ENCODE results near the gene INTS4. TPM values are rescaled to one million over a fixed set of nuclear protein-coding genes. Genes with fewer than 3 reads are reported as not detected.
A peak's percentile ranks its signal among the peaks of the same experiment; 100 is the strongest.
"Not testable (repeated sequence)": the region's sequence is repeated elsewhere in the genome, so short reads cannot be mapped to it uniquely, and the experiment has no call there.

The INTS4 gene
- total RNA-seq, 1 donor from 2014 or later: 38.7 TPM

GRCh38 chr11:78022397-78023396, 28.2 kb upstream of the INTS4 start, which contains the start of gene KCTD14:
Gene KCTD14, minus strand, starts transcription at chr11:78023276. Its CDS starts 27 bp downstream, at chr11:78023249.
- peak; percentile 62 for DNase-seq (ENCODE audit: low spot score)

DNA sequence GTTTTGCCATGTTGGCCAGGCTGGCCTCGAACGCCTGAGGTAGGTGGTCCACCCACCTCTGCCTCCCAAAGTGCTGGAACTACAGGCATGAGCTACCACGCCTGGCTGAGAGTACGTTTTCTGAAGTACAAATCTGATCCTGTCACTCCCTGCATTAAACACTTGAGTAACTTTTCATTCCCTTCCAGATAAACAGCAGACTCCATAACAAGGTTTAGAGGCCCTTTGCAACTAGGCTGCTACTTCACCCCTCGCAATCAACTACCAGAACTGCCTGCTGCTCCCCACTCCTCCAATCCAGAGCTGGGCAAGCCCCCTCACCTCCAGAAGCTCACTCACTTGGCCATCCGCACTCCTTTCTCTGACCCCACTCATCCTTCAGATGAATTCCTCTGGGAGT, 27.1 kb upstream of the INTS4 start:
- no peak for DNase-seq (ENCODE audit: low spot score)

GRCh38 chr11:78020246-78020645, 25.8 kb upstream of the INTS4 start:
- no peak for DNase-seq (ENCODE audit: low spot score)

DNA sequence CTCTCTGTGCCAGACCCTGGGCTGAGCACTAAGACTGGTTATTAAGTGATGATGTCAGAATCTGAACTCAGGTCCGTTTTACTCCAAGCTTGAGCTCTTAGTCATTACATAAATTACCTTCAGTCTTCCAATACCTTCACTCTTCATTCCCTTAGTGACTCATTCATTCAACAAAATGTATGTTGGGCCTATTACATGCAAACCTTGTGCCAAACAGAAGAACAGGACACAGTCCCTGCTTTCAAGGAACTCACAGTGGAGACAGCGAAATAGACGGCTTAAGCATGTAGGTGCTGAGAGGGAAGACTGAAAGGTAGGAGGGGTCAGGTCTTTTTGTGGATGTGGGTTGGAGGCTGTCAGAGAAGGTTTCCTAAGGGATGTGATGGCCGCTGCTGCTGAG, 25.3 kb upstream of the INTS4 start:
- no peak for DNase-seq (ENCODE audit: low spot score)

GRCh38 chr11:78015878-78016277, 21.4 kb upstream of the INTS4 start:
- no peak for DNase-seq (ENCODE audit: low spot score)

DNA sequence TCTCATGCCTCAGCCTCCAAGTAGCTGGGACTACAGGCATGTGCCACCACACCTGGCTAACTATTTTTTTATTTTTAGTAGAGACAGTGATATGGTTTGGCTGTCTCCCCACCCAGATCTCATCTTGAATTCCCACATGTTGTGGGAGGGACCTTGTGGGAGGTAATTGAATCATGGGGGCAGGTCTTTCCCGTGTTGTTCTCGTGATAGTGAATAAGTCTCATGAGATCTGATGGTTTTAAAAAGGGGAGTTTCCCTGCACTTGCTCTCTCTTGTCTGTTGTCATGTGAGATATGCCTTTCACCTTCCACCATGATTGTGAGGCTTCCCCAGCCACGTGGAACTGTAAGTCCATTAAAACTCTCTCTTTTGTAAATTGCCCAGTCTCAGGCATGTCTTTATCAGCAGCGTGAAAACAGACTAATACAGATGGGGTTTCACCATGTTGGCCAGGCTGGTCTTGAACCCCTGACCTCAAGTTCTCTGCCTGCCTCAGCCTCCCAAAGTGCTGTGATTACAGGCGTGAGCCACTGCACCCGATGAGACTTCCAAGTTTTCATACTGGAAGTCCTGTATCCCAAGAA, 20.6 kb upstream of the INTS4 start:
- DNase-seq (ENCODE audit: low spot score): not testable (repeated sequence)

DNA sequence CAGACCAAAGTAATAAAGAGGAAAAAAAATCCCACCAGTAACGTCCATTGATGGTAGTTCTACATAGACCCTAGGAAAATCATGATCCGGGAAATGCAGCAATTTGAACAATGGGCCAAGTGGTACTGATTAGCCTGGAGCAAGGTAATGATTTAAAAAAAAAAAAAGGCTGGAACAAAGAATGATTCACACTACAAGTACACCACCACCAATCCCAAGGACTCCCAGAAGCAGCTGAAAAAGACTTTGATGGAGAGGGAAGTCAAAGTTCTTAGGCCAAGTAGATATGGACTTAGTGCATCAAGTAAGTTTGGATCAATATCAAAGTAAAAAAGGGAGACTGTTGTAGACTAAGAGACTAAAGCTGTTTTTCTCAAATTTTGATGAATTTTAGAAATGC, 16.8 kb upstream of the INTS4 start:
- no peak for DNase-seq (ENCODE audit: low spot score)

- DNase-seq (ENCODE audit: low spot score): no peak
Measured at GRCh38 chr11:78010755-78011154, 16.3 kb upstream of the INTS4 start.

- DNase-seq (ENCODE audit: low spot score): no peak
Measured at GRCh38 chr11:78010304-78010703, 15.8 kb upstream of the INTS4 start.

GRCh38 chr11:78009062-78009461, 14.6 kb upstream of the INTS4 start:
- no peak for DNase-seq (ENCODE audit: low spot score)

DNA sequence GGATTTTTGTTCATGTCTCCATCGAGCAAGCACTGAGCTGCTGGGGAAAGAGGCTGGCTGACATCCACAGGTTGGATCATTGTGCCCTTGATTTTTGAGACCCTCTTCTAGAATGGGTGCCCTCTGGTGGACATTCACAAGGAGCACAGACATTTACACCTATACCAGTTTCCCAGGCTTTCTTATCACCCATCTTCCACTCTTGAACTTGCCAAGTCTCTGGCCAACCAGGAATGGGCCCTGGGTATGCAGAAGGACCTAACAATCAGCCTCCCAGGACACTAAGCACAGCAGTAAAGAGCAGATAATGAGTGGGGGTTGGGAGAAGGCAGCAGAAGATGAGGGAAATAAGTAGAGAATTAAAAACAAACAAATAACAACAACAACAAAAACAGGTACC, 5.7 kb upstream of the INTS4 start:
- DNase-seq (ENCODE audit: low spot score): no peak

- DNase-seq (ENCODE audit: low spot score): no peak
Measured at GRCh38 chr11:77999446-78000030, 5.1 kb upstream of the INTS4 start.

DNA sequence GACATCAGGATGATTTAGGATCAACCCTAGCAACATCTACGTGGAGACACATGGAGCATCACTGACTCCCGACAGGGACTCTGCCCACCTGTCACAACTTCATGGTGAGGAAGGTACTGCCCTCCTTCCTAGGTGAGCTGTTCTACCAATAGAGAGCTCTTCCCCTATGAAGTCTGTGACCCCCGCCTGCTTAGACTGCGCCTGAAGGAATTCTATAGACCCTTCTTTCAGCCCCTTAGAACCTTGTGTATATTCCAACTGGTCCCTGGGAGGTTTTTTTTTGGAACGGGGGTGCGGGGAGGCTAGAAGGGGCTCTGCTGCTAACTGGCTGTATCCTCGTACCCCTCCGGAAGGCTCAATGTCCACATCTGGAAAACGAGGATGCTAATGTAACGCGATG, 566 bp downstream of the INTS4 start:
- DNase-seq (ENCODE audit: low spot score): no peak

DNA sequence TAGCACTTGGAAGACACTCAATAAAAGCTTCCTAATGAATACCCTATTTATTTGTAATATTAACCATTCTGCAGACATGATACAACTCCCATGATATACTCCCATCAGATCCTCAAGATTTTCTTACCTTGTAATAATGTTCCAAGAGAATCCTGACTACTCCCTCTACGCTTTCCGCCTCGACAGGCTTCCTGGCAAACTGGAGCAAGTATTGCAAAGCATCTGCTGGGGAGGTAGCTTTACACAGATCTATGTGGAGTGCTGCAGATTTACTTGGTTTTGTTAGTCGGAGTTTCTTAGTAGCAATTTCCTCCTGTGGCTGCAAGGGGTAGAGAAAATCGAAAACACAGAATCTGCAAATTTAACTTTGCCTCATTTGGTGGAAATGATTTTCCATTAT, 3.5 kb downstream of the INTS4 start:
- no peak for DNase-seq (ENCODE audit: low spot score)

- not testable (repeated sequence) for DNase-seq (ENCODE audit: low spot score)
Measured at GRCh38 chr11:77986456-77986855, 8.0 kb downstream of the INTS4 start.

DNA sequence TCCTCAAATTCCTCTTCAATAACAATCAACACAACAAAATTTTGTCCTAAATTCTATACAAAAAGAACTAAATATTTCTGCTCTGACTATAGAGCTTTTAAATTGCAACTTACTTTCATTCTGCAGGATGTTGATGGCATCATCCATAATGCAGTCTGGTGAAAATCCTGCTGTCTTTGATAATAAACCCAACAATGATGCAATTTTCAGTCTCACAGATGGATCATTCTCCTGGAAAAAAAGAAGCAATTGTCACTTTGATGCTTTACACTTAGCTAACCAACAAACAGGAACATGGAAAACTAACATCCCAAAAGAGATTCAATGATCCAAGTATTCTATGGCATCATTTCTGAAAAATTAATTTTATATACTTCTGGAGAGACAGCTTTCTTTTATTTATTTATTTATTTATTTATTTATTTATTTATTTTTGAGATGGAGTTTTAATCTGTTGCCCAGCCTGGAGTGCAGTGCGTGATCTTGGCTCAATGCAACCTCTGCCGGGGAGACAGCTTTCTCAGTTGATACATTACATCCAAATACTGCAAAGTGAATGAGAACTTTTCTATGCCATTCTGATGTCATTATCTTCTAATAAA, 13.0 kb downstream of the INTS4 start:
- DNase-seq (ENCODE audit: low spot score): no peak

DNA sequence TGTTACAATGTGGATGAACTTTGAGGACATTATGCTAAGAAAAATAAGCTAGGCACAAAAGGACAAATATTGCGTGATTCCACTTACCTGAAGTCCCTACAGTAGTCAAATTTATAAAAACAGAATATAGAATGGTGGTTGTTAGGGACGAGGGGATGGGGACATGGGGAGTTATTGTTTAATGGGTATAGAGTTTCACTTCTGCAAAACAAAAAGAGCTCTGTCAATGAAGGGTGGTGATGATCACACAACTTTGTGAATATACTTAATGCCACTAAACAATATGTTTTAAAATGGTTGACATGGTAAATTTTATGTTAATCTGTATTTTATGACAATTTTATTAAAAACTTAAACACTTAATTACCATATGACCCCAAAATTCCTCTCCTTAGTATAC, 26.1 kb downstream of the INTS4 start:
- DNase-seq (ENCODE audit: low spot score): no peak

DNA sequence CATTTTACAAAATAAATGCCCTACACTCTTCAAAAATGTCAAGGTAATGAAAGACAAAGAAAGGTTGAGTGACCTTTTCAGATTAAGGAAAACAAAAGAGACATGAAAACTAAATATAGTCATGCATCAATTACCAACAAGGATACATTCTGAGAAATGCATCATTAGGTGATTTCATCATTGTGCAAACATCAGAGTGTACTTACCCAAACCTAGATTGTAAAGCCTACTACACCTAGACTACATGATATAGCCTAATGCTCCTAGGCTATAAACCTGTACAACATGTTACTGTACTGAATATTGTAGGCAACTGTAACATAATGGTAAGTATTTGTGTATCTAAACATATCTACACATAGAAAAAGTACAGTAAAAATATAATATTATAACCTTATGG, 26.7 kb downstream of the INTS4 start:
- no peak for DNase-seq (ENCODE audit: low spot score)

DNA sequence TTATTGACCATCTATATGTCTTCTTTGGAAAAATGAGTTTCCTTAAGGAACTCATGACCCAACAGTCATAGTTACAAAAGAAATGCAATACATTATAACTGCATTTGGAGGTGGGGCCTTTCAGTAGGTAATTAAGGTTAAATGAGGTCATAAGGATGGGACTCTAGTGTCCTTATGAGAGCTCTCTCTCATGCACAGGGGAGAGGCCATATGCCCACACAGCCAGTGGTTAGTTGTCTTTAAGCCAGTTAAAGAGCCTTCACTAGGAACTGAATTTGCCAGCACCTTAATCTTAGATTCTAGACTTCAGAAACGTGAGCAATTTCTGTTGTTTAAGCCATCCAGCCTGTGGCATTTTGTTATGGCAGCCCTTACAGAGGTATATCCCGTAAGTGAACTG, 27.3 kb downstream of the INTS4 start:
- DNase-seq (ENCODE audit: low spot score): no peak

DNA sequence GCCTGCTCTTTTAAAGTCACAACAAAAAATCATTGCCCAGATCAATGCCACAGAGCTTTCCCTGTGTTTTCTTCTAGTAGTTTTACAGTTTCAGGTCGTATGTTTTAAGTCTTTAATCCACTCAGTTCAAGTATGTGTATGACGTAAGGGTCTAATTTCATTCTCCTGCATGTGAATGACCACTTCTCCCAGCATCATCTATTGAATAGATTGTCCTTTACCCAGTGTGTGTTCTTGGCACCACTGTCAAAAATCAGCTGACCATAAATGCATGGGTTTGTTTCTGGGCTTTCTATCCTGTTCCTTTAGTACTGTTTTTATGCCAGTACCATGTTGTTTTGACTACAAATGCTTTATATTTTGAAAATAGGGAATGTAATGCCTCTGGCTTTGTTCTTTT, 28.1 kb downstream of the INTS4 start:
- no peak for DNase-seq (ENCODE audit: low spot score)

DNA sequence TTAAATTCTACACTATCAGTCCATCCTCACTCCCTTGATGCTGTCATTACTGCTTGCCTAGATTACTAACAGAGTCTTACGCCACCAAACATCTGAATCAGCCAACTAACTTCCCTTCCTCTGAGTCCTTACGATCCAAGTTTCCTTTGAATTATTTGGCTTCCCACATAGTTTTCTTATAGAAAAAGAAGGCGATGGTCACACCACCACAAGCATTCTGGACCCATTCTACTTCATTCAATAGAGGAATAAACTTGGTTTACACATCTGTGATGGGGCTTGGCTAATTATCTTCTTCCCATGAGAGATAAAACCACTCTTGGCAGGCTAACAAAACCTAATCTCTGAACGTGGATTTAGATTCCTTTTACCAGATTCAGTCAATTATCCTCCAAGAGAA, 35.0 kb downstream of the INTS4 start:
- DNase-seq (ENCODE audit: low spot score): no peak

DNA sequence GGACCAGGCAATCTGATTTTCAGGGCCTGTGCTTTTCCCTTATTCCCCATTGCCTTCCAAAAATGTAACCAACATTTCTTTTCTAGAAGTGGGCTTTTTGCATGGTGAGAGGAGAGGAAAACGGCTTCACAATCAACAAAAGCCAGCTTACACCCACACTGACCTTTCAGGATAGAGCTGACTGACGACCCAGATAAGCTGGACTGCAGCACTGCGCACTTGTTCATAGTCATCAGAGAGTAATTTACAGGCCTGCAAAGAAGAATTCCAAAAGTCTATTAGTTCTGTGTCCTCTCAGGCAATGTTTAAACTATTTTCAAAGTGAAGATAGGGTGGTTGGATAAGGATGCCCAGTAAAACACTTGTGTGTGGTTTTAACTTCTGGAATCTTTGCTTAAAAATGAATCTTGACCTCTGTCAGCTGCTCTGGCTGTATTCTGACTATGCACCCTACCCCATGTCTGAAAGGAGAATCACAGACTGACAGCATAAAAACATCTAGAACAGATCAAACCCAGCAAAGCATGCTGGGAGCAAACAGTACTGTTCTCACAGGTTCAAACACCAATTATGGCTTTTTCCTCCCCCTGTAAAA, 35.8 kb downstream of the INTS4 start:
- not testable (repeated sequence) for DNase-seq (ENCODE audit: low spot score)

All from ureter (tissue), 1 donor.